PFSK-1 (cell line): ENCODE measurements around the gene DLX2.

ENCODE experiments used
- FOXP2 ChIP-seq: optimal IDR thresholded peaks from 2 replicates; pipeline ENCODE3; 2011; ENCODE audit warnings: borderline replicate concordance, control low read depth, inconsistent platforms; ENCODE audit not compliant: insufficient read depth; ENCODE audit errors: extremely low read length, extremely low read depth
- POLR2AphosphoS5 ChIP-seq: IDR thresholded peaks from 2 replicates; pipeline ENCODE4 v1.6.1; 2012; ENCODE audit warnings: low read depth, mild to moderate bottlenecking, control low read depth, low read length, moderate library complexity
- SIN3A ChIP-seq: IDR thresholded peaks from 2 replicates; pipeline ENCODE4 v1.6.1; 2012; ENCODE audit warnings: mild to moderate bottlenecking, low read length, moderate library complexity, borderline replicate concordance; ENCODE audit not compliant: insufficient read depth
- TAF1 ChIP-seq: IDR thresholded peaks from 2 replicates; pipeline ENCODE4 v1.6.1; 2012; ENCODE audit warnings: low read length, control low read depth, borderline replicate concordance; ENCODE audit not compliant: insufficient read depth
- TF ChIP-seq, protein P1 (sequence below), 2 experiments: IDR thresholded peaks; 2 replicates each; pipeline versions ENCODE4 v1.6.1 to v1.8.0; 2011 to 2012; ENCODE audit warnings: low read depth in 2 of 2, low read length in 2 of 2, control low read depth in 1 of 2, inconsistent platforms in 1 of 2, mild to moderate bottlenecking in 1 of 2, moderate library complexity in 1 of 2; ENCODE audit not compliant: insufficient read depth in 1 of 2

DNA sequence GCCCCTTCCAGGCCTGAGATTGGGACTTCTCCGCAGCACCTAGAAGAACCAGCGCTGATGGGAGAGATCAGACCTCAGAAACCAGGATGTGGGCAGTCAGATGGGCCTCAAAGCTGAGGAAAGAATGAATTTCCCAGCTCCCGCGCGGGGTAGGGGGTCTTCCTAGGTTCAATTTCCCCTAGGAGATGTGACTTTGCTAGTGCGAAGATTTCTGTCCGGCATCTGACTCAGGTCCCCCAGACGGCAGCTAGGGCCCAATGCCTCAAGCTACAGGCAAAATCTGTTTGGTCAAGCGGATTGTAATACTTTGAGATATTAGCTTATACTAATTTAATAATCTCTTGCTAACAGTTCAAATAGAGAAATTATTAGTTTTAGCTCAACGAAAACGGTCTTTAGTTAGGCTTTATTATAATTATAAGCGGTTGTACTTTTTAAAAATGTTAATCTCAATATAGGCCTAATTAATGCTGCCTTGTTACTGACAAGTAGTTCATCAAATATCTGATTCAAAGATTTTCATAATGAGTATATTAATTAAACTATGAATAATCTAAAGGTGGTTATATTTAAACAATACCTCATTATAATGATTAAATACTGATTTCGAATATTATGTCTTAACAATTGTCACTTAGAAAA lies 11.6 kb downstream of the DLX2 start:
- TF ChIP-seq POLR2AphosphoS5, result no peak
- TF ChIP-seq, protein P1, sequence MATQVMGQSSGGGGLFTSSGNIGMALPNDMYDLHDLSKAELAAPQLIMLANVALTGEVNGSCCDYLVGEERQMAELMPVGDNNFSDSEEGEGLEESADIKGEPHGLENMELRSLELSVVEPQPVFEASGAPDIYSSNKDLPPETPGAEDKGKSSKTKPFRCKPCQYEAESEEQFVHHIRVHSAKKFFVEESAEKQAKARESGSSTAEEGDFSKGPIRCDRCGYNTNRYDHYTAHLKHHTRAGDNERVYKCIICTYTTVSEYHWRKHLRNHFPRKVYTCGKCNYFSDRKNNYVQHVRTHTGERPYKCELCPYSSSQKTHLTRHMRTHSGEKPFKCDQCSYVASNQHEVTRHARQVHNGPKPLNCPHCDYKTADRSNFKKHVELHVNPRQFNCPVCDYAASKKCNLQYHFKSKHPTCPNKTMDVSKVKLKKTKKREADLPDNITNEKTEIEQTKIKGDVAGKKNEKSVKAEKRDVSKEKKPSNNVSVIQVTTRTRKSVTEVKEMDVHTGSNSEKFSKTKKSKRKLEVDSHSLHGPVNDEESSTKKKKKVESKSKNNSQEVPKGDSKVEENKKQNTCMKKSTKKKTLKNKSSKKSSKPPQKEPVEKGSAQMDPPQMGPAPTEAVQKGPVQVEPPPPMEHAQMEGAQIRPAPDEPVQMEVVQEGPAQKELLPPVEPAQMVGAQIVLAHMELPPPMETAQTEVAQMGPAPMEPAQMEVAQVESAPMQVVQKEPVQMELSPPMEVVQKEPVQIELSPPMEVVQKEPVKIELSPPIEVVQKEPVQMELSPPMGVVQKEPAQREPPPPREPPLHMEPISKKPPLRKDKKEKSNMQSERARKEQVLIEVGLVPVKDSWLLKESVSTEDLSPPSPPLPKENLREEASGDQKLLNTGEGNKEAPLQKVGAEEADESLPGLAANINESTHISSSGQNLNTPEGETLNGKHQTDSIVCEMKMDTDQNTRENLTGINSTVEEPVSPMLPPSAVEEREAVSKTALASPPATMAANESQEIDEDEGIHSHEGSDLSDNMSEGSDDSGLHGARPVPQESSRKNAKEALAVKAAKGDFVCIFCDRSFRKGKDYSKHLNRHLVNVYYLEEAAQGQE (IDR thresholded peaks at IDR 0.05; ENCODE audit: insufficient read depth in 1 of 2, low read depth in 2 of 2, low read length in 2 of 2), result no peak
- no peak for TF ChIP-seq TAF1
- no peak for TF ChIP-seq FOXP2
- no peak for TF ChIP-seq SIN3A
